ENCODE results near the gene PNCK.

DNA sequence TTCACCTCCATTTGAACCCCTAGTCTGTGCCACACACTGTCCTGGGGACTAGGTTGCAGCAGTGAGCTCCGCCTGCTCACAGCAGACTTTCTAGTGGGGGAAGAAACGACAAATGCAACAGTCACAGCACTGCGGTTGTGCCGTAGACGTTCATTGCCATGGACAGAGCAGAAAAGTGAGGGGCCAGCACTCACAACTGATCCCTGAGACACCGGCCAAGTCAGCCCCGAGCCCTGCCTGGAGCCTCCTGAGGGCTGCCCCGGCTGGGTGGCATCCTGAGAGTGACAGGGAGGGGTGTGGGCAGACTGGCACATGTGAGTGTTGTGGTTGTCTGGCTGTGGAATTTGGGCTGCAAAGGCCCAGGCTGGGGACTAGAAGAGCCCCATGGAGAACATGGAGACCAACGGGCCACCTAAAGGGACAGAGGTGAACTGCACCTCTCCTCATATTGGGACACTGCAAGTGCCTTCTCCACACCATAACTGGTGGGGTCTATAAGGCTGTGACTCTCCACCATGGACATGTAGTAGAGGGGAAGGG, 22.0 kb downstream of the PNCK start:
- TF ChIP-seq NFIC (IDR thresholded peaks at IDR 0.05) (no peak), RAD21 (IDR thresholded peaks at IDR 0.05; ENCODE audit: low read depth) (no peak), TEAD4 (IDR thresholded peaks at IDR 0.05) (no peak), CEBPB (IDR thresholded peaks at IDR 0.05) (no peak), EP300 (IDR thresholded peaks at IDR 0.05; ENCODE audit: borderline replicate concordance) (no peak), EGR1 (IDR thresholded peaks at IDR 0.05) (no peak), TAF1 (IDR thresholded peaks at IDR 0.05; ENCODE audit: low read depth) (no peak), ZBTB7A (IDR thresholded peaks at IDR 0.05; ENCODE audit: low read depth) (no peak), YY1 (IDR thresholded peaks at IDR 0.05; ENCODE audit: low read depth) (no peak)
- TF ChIP-seq, protein P1, sequence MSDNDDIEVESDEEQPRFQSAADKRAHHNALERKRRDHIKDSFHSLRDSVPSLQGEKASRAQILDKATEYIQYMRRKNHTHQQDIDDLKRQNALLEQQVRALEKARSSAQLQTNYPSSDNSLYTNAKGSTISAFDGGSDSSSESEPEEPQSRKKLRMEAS (IDR thresholded peaks at IDR 0.05) = no peak
- TF ChIP-seq, protein P2, sequence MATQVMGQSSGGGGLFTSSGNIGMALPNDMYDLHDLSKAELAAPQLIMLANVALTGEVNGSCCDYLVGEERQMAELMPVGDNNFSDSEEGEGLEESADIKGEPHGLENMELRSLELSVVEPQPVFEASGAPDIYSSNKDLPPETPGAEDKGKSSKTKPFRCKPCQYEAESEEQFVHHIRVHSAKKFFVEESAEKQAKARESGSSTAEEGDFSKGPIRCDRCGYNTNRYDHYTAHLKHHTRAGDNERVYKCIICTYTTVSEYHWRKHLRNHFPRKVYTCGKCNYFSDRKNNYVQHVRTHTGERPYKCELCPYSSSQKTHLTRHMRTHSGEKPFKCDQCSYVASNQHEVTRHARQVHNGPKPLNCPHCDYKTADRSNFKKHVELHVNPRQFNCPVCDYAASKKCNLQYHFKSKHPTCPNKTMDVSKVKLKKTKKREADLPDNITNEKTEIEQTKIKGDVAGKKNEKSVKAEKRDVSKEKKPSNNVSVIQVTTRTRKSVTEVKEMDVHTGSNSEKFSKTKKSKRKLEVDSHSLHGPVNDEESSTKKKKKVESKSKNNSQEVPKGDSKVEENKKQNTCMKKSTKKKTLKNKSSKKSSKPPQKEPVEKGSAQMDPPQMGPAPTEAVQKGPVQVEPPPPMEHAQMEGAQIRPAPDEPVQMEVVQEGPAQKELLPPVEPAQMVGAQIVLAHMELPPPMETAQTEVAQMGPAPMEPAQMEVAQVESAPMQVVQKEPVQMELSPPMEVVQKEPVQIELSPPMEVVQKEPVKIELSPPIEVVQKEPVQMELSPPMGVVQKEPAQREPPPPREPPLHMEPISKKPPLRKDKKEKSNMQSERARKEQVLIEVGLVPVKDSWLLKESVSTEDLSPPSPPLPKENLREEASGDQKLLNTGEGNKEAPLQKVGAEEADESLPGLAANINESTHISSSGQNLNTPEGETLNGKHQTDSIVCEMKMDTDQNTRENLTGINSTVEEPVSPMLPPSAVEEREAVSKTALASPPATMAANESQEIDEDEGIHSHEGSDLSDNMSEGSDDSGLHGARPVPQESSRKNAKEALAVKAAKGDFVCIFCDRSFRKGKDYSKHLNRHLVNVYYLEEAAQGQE (IDR thresholded peaks at IDR 0.05; ENCODE audit: low read depth) = no peak
